ENCODE results near the gene TAOK3. TPM values are rescaled to one million over a fixed set of nuclear protein-coding genes. Genes with fewer than 3 reads are reported as not detected.

TAOK3 gene
- total and polyA plus RNA-seq, 2 donors (not counting 3 experiments of a cell fraction or from before 2014, with no cell fraction given), result 11.3 to 23.1 TPM

DNA sequence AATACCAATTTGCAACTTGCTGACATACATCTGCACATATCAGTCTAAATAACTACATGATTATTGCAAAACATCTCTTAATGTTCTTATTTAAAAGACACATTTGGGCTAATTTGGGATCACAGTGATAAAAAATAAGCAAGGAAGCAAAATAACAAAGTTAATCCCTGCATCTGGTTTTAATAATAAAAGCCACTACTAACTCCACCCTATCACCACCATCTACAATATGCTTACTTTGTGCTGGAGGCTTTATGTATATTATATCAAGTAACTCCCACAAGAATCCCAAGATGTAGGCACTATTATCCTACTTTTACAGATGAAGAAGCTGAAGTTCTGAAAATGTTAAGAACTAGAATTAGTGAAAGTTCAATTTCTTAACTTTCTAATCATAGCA is 45.7 kb downstream of the TAOK3 start:
- CTCF ChIA-PET, result interaction anchor here (1.2 kb wide), 1 partner anchor 15 kb away, joined by 3 read pairs; no protein-coding TSS in a partner anchor
- peaks cover 22% of the 10 kb centered on the region for H3K79me2 ChIP-seq (ENCODE audit: control insufficient read depth, insufficient read depth, low read length)
- FAIRE-seq, result no peak

More for the DNA sequence above, 45.7 kb downstream of the TAOK3 start:
- dilution Hi-C loops (cut with MboI; ENCODE audit: extremely low pct_ligation_motif_present, low sequenced_read_pairs), result no loop called here
- Histone ChIP-seq H3K9me3 (replicated peaks; ENCODE audit: control insufficient read depth, insufficient read depth, low read length) (no peaks in the 10 kb centered on the region), H3K4me2 (ENCODE audit: insufficient read depth, low read length) (no peak overlapping the region), H3K9me1 (replicated peaks; ENCODE audit: control insufficient read depth, extremely low read depth, insufficient read depth, low read length) (no peaks in the 10 kb centered on the region), H3K27me3 (ENCODE audit: control insufficient read depth in 2 of 2, insufficient read depth in 2 of 2, low read length in 2 of 2) (no peaks in the 10 kb centered on the region), H3K27ac (ENCODE audit: insufficient read depth, low read depth, low read length) (no peak overlapping the region), H3K36me3 (ENCODE audit: control insufficient read depth in 2 of 2, extremely low read depth in 1 of 2, insufficient read depth in 2 of 2, low read length in 2 of 2) (no peaks in the 10 kb centered on the region), H3K9ac (replicated peaks; ENCODE audit: extremely low read depth, insufficient read depth, low read length) (no peak overlapping the region), H2AFZ (ENCODE audit: low read depth, low read length) (no peak overlapping the region), H3K4me1 (ENCODE audit: control insufficient read depth, extremely low read depth, insufficient read depth, low read length) (peaks cover 18% of the 10 kb centered on the region), H4K20me1 (replicated peaks; ENCODE audit: control insufficient read depth, extremely low read depth, insufficient read depth, low read length) (no peaks in the 10 kb centered on the region), H3K4me3 (replicated peaks in 1 of 3; ENCODE audit: insufficient read depth in 1 of 3, low read depth in 1 of 3, low read length in 3 of 3) (no peak overlapping the region)
- intact Hi-C loops (cut with micrococcal nuclease), result no loop called here
- TF ChIP-seq POLR2AphosphoS5 (IDR thresholded peaks at IDR 0.05; ENCODE audit: insufficient read depth, low read depth, low read length) (no peak), JUN (IDR thresholded peaks at IDR 0.05; ENCODE audit: borderline replicate concordance, insufficient read depth, insufficient read length, low read depth) (no peak), POLR2A (IDR thresholded peaks at IDR 0.05; ENCODE audit: low read depth, low read length) (no peak), FOS (IDR thresholded peaks at IDR 0.05; ENCODE audit: borderline replicate concordance, insufficient read depth, low read length) (no peak), MYC (IDR thresholded peaks at IDR 0.05; ENCODE audit: low read depth, low read length) (no peak), EZH2 (IDR thresholded peaks at IDR 0.05; ENCODE audit: borderline replicate concordance, low read depth, low read length, severe bottlenecking) (no peak), GATA2 (IDR thresholded peaks at IDR 0.05; ENCODE audit: insufficient read depth, insufficient read length, low read depth, low read length) (no peak)
- TF ChIP-seq, protein P1, sequence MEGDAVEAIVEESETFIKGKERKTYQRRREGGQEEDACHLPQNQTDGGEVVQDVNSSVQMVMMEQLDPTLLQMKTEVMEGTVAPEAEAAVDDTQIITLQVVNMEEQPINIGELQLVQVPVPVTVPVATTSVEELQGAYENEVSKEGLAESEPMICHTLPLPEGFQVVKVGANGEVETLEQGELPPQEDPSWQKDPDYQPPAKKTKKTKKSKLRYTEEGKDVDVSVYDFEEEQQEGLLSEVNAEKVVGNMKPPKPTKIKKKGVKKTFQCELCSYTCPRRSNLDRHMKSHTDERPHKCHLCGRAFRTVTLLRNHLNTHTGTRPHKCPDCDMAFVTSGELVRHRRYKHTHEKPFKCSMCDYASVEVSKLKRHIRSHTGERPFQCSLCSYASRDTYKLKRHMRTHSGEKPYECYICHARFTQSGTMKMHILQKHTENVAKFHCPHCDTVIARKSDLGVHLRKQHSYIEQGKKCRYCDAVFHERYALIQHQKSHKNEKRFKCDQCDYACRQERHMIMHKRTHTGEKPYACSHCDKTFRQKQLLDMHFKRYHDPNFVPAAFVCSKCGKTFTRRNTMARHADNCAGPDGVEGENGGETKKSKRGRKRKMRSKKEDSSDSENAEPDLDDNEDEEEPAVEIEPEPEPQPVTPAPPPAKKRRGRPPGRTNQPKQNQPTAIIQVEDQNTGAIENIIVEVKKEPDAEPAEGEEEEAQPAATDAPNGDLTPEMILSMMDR (IDR thresholded peaks at IDR 0.05; ENCODE audit: extremely low read depth in 1 of 2, insufficient read depth in 1 of 2, low read depth in 1 of 2, low read length in 2 of 2), result no peak
- TF ChIP-seq, protein P2, sequence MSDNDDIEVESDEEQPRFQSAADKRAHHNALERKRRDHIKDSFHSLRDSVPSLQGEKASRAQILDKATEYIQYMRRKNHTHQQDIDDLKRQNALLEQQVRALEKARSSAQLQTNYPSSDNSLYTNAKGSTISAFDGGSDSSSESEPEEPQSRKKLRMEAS (IDR thresholded peaks at IDR 0.05; ENCODE audit: insufficient read depth, insufficient read length), result no peak
- POLR2A ChIA-PET, result no interaction called here
- no TSS peak for BruUV-seq (replicated peaks)
- no peak for DNase-seq (ENCODE audit: low read depth, low spot score)

Data from endothelial cell of umbilical vein (primary cell).